ENCODE results near the gene MCHR1.
"Not testable (repeated sequence)": the region's sequence is repeated elsewhere in the genome, so short reads cannot be mapped to it uniquely, and the experiment has no call there.

The MCHR1 gene

GRCh38 chr22:40679249-40679963, at the start of gene MCHR1:
TSS of gene MCHR1 (plus strand) at chr22:40679484. CDS start at chr22:40679653, 169 bp downstream.
- DNase-seq: no peak

- DNase-seq: no peak
Measured at GRCh38 chr22:40631925-40632324, 47.4 kb upstream of the MCHR1 start.

- DNase-seq: no peak
Measured at GRCh38 chr22:40633036-40633435, 46.2 kb upstream of the MCHR1 start.

GRCh38 chr22:40634119-40634903, 45.0 kb upstream of the MCHR1 start:
- no peak for DNase-seq

GRCh38 chr22:40635043-40635939, 44.0 kb upstream of the MCHR1 start:
- peak; percentile 61 for DNase-seq

- no peak for DNase-seq
Measured at GRCh38 chr22:40635940-40636379, 43.3 kb upstream of the MCHR1 start.

- DNase-seq: peak; percentile 100
Measured at GRCh38 chr22:40636380-40637182, 42.7 kb upstream of the MCHR1 start, which contains the start of gene MRTFA. TSS of gene MRTFA (minus strand) at chr22:40636719.

GRCh38 chr22:40637183-40638150, 41.8 kb upstream of the MCHR1 start:
- DNase-seq: no peak

GRCh38 chr22:40638261-40638660, 41.0 kb upstream of the MCHR1 start:
- no peak for DNase-seq

- no peak for DNase-seq
Measured at GRCh38 chr22:40641269-40641668, 38.0 kb upstream of the MCHR1 start.

GRCh38 chr22:40642316-40642715, 37.0 kb upstream of the MCHR1 start:
- DNase-seq: no peak

GRCh38 chr22:40645579-40646197, 33.6 kb upstream of the MCHR1 start:
- DNase-seq: no peak

- no peak for DNase-seq
Measured at GRCh38 chr22:40648386-40648785, 30.9 kb upstream of the MCHR1 start.

- no peak for DNase-seq
Measured at GRCh38 chr22:40651057-40651456, 28.2 kb upstream of the MCHR1 start.

- peak; percentile 97 for DNase-seq
Measured at GRCh38 chr22:40651563-40652501, 27.5 kb upstream of the MCHR1 start.

GRCh38 chr22:40653361-40653760, 25.9 kb upstream of the MCHR1 start:
- DNase-seq: peak; percentile 37

- DNase-seq: peak; percentile 79
Measured at GRCh38 chr22:40654522-40655167, 24.6 kb upstream of the MCHR1 start.

- DNase-seq: peak; percentile 1
Measured at GRCh38 chr22:40655941-40656340, 23.3 kb upstream of the MCHR1 start.

GRCh38 chr22:40656651-40657050, 22.6 kb upstream of the MCHR1 start:
- not testable (repeated sequence) for DNase-seq

Measured in left hindlimb (tissue), 1 donor.